Kidney (tissue), 14 donors: Measurements from ENCODE around the gene KDELR3. TPM values are rescaled to one million over a fixed set of nuclear protein-coding genes. Genes with fewer than 3 reads are reported as not detected.

Experiments used
- DNase-seq, 5 donors: peaks; one replicate each; pipeline ENCODE4 v3.0.0-alpha.2; 2013 to 2020
- FAIRE-seq: peaks from 2 replicates; lab custom pipeline; 2012; peaks lifted over from hg19 to GRCh38; lab: Jason Lieb, UNC
- H3K27ac ChIP-seq, 2 donors: one replicate each; pipeline ENCODE4 v1.7.0; 2013; ENCODE audit warnings: low read depth in 2 of 2, low read length in 2 of 2, inconsistent platforms in 1 of 2
- H3K27me3 ChIP-seq: one replicate; pipeline ENCODE4 v1.7.1; 2013; ENCODE audit warnings: low read length, inconsistent platforms; ENCODE audit not compliant: control insufficient read depth, insufficient read depth
- H3K36me3 ChIP-seq, 3 donors: one replicate each; pipeline versions ENCODE4 v1.7.0 to v1.7.1; 2013; ENCODE audit warnings: low read length in 3 of 3, control low read depth in 1 of 3, inconsistent platforms in 1 of 3; ENCODE audit not compliant: insufficient read depth in 3 of 3, control insufficient read depth in 2 of 3
- H3K4me1 ChIP-seq, 3 donors: one replicate each; pipeline versions ENCODE4 v1.7.0 to v1.7.1; 2013; ENCODE audit warnings: low read length in 3 of 3, inconsistent platforms in 1 of 3, low read depth in 1 of 3; ENCODE audit not compliant: control insufficient read depth in 2 of 3, insufficient read depth in 2 of 3
- H3K4me3 ChIP-seq, 3 donors: one replicate each; pipeline versions ENCODE4 v1.7.0 to v1.8.1; 2013; ENCODE audit warnings: low read length in 3 of 3, control low read depth in 1 of 3, inconsistent platforms in 1 of 3
- H3K9ac ChIP-seq, 3 donors: one replicate each; pipeline versions ENCODE4 v1.7.0 to v1.7.1; 2013; ENCODE audit warnings: low read length in 3 of 3, control low read depth in 1 of 3, inconsistent platforms in 1 of 3
- H3K9me3 ChIP-seq, 3 donors: one replicate each; pipeline versions ENCODE4 v1.7.0 to v1.7.1; 2013; ENCODE audit warnings: low read length in 3 of 3, control low read depth in 1 of 3, inconsistent platforms in 1 of 3; ENCODE audit not compliant: control insufficient read depth in 2 of 3, insufficient read depth in 1 of 3
- intact Hi-C: fragments of 100-400 bp; cut with DNase I; formaldehyde crosslinking; loops from one replicate; pipeline ENCODE4 v1.11.1; 2022
- polyA plus RNA-seq: library from polyadenylated mRNA; stranded (reverse); fragments of 350-450 nt; fragmentation: Illumina TruSeq; extraction: RNeasy Lipid Tissue Mini Kit (QIAGEN cat#74804); gene quantifications from one replicate; pipeline ENCODE4 v1.2.3, GENCODE V29; 2014; ENCODE audit warnings: low read depth, low replicate concordance; ENCODE audit not compliant: insufficient read depth
- total RNA-seq: library from RNA; stranded (reverse); fragmentation: NEBNext Ultra II Directional; extraction: Animal tissue kit (Norgen Biotek cat#: 25700); gene quantifications from one replicate; pipeline ENCODE4 v1.2.1, GENCODE V29; 2021
- TF ChIP-seq, protein P1 (sequence below): IDR thresholded peaks from 3 replicates; pipeline ENCODE4 v1.5.1; 2012; ENCODE audit warnings: mild to moderate bottlenecking, moderate library complexity, borderline replicate concordance; ENCODE audit not compliant: insufficient read depth; ENCODE audit errors: extremely low read depth
- donor health status: control.
- donor health status: control.
- donor health status: control.
- donor health status: control.
- donor health status: control.
- donor health status: DM: yes; HTN: yes; CAD: no.
- donor health status: Normal renal cell carcinoma (clear cell type).

The KDELR3 gene
- total and polyA plus RNA-seq, 2 donors from 2014 or later: 11.4 to 16.7 TPM

DNA sequence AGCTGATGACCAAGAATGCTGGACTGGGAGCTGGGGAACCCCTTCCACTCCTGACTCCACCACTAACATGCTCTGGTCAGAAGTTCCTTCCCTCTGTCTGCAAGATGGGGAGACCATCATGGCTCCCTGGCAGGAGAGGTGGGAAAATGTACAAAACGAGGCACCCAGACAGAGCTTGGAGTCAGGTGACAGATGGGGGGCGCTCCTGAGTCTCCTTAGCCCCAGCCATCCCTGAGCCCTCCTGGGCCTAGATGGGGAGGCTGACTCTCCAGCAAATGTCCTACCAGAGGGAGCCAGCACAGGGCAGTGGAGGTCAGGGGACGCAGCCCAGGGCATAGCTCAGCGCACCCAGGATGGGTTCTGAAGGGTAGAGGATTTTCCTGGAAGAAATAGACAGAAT is 32.9 kb upstream of the KDELR3 start:
- Histone ChIP-seq H3K27me3 (no peaks in the 10 kb centered on the region), H3K36me3 (no peaks in the 10 kb centered on the region), H3K9me3 (no peaks in the 10 kb centered on the region), H3K4me3 (no peak overlapping the region), H3K4me1 (no peaks in the 10 kb centered on the region), H3K9ac (no peak overlapping the region), H3K27ac (no peak overlapping the region)
- no peak for DNase-seq
- intact Hi-C loops: no loop called here
- TF ChIP-seq, protein P1, sequence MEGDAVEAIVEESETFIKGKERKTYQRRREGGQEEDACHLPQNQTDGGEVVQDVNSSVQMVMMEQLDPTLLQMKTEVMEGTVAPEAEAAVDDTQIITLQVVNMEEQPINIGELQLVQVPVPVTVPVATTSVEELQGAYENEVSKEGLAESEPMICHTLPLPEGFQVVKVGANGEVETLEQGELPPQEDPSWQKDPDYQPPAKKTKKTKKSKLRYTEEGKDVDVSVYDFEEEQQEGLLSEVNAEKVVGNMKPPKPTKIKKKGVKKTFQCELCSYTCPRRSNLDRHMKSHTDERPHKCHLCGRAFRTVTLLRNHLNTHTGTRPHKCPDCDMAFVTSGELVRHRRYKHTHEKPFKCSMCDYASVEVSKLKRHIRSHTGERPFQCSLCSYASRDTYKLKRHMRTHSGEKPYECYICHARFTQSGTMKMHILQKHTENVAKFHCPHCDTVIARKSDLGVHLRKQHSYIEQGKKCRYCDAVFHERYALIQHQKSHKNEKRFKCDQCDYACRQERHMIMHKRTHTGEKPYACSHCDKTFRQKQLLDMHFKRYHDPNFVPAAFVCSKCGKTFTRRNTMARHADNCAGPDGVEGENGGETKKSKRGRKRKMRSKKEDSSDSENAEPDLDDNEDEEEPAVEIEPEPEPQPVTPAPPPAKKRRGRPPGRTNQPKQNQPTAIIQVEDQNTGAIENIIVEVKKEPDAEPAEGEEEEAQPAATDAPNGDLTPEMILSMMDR: no peak
- no peak for FAIRE-seq

DNA sequence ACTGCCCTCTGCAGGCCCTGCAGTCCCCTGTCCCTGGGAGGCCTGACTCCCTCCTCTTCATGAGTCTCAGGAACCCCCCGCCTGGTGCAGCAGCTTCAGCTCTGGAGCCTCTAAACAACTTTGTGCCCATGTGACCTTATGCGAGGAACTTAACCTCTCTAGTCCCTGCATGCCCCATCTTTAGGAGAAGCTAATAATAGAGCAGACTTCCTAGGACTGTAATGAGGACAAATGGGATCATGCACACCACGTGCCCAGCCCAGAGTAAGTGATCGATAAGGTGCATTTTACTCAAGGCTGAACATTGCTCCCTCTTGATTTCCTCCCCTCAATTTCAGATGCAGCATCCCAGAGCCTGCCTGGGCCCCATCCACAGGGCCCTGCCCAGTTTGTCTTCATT is 31.9 kb upstream of the KDELR3 start:
- Histone ChIP-seq H3K36me3 (no peaks in the 10 kb centered on the region), H3K27me3 (no peaks in the 10 kb centered on the region), H3K4me1 (no peaks in the 10 kb centered on the region), H3K27ac (no peak overlapping the region), H3K9me3 (no peaks in the 10 kb centered on the region), H3K9ac (no peak overlapping the region), H3K4me3 (no peak overlapping the region)
- FAIRE-seq (no peak), DNase-seq (no peak)
- TF ChIP-seq, protein P1: no peak
- intact Hi-C loops: no loop called here

DNA sequence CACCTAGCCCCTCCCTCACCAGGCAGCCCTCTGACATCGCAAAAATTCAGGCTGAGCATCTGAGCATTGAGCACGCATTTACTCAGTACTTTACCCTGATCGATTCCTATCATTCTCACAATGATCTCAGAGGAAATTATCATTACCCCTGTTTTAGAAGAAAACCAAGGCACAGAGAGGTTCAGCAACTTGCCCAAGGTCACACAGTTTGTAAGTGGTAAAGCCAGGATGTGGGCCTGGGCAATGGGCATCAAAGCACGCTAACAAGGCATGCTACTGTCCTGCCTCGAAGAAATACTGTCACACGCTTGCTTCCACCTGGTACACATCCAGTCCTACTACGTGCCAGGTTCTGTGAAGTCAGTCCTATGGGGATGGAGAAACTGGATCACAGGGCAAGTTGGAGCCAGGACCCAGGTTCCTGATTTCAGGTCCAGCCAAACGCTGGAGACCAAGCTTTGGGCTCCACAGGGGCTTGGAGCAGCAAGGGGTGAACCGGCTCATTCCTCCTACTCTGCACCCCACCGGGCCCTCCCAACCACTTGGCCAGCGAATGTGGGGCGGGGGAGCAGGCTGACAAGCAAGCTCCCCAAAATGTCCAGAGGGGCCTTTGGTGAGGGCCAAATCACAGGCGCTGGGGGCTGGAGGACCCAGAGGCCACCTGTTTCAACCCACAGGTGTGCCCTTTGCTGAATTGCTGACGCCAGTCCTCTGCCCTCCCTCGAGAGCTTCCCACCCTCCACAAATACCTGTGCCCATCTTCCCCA is 31.1 kb upstream of the KDELR3 start:
- TF ChIP-seq, protein P1: no peak
- no peak for FAIRE-seq

DNA sequence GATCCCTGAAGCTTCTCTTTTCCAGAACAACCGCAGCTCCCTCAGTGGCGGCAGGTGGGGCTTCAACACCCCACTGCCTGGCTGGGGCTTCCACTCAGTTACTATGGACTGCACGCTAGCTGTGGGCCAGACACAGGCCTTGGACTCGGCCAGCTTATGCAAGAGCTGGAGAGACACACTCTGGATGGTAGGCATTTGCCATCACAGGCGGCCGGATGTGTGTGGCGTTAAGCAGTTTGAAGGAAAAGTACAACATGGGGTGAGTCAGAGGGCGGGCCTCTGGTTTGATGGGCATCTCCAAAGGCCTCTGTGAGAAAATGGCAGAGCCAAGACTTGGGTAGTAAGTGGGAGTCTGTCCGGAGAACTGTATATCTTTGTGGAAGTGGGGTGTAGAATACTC is 30.5 kb upstream of the KDELR3 start:
- no peaks in the 10 kb centered on the region for H3K4me1 ChIP-seq
- TF ChIP-seq, protein P1: no peak
- no peaks in the 10 kb centered on the region for H3K36me3 ChIP-seq
- H3K4me3 ChIP-seq: no peak overlapping the region
- FAIRE-seq (no peak), DNase-seq (no peak)
- no peak overlapping the region for H3K27ac ChIP-seq
- no peaks in the 10 kb centered on the region for H3K27me3 ChIP-seq
- H3K9ac ChIP-seq: no peak overlapping the region
- H3K9me3 ChIP-seq: no peaks in the 10 kb centered on the region
- intact Hi-C loops: no loop called here

More for the DNA sequence above, 31.1 kb upstream of the KDELR3 start:
- no peak for DNase-seq
- Histone ChIP-seq H3K27ac (no peak overlapping the region), H3K36me3 (no peaks in the 10 kb centered on the region), H3K27me3 (no peaks in the 10 kb centered on the region), H3K9ac (no peak overlapping the region), H3K4me1 (no peaks in the 10 kb centered on the region), H3K4me3 (no peak overlapping the region), H3K9me3 (no peaks in the 10 kb centered on the region)
- intact Hi-C loops: no loop called here
